BJ (cell line): Measurements from ENCODE around the gene C1GALT1. TPM values are rescaled to one million over a fixed set of nuclear protein-coding genes. Genes with fewer than 3 reads are reported as not detected.

Experiments used
- CTCF ChIA-PET: fragments of 350-600 bp; formaldehyde crosslinking; extraction: SDS; loops from one replicate; lab custom pipeline; 2021; ENCODE audit warnings: antibody characterized with exemption, inconsistent platforms; lab: Yijun Ruan, JAX
- POLR2A ChIA-PET: fragments of 300-600 bp; sonication (Branson Sonifier 250); formaldehyde crosslinking; extraction: SDS; loops from one replicate; lab custom pipeline; 2021; ENCODE audit warnings: antibody characterized with exemption; lab: Charles Lee
- DNase-seq: peaks from one replicate; pipeline ENCODE4 v3.0.0-alpha.2; 2011; ENCODE audit warnings: low read depth
- H3K27me3 ChIP-seq: 2 replicates; pipeline ENCODE4 v1.6.0; 2011; ENCODE audit warnings: low read length; ENCODE audit not compliant: control insufficient read depth, insufficient read depth
- H3K36me3 ChIP-seq: 2 replicates; pipeline ENCODE4 v1.5.1; 2011; ENCODE audit warnings: low read length; ENCODE audit not compliant: control insufficient read depth, insufficient read depth
- H3K4me3 ChIP-seq: 2 replicates; pipeline ENCODE4 v1.5.1; 2011; ENCODE audit warnings: low read depth, mild to moderate bottlenecking, control low read depth, low read length
- CTCF ChIP-seq: IDR thresholded peaks from 2 replicates; pipeline ENCODE4 v1.5.1; 2011; ENCODE audit warnings: low read depth, mild to moderate bottlenecking, control low read depth, inconsistent platforms, low read length, moderate library complexity; ENCODE audit not compliant: insufficient read depth
- polyA plus RNA-seq: library from polyadenylated mRNA; depleted of rRNA; stranded (reverse); fragments of >200 nt; gene quantifications from 2 replicates; pipeline ENCODE4 v1.2.3, GENCODE V29; 2011

C1GALT1 gene
- polyA plus RNA-seq, 1 experiment: 7.9 TPM

- no peaks in the 10 kb centered on the region for H3K36me3 ChIP-seq
- no peaks in the 10 kb centered on the region for H3K27me3 ChIP-seq
- no peak for DNase-seq
- no peak for TF ChIP-seq CTCF
- ChIA-PET POLR2A (no interaction called here), CTCF (no interaction called here)
- H3K4me3 ChIP-seq: no peak overlapping the region
Observed at GRCh38 chr7:7202375-7202720, 20.0 kb downstream of the C1GALT1 start.

DNA sequence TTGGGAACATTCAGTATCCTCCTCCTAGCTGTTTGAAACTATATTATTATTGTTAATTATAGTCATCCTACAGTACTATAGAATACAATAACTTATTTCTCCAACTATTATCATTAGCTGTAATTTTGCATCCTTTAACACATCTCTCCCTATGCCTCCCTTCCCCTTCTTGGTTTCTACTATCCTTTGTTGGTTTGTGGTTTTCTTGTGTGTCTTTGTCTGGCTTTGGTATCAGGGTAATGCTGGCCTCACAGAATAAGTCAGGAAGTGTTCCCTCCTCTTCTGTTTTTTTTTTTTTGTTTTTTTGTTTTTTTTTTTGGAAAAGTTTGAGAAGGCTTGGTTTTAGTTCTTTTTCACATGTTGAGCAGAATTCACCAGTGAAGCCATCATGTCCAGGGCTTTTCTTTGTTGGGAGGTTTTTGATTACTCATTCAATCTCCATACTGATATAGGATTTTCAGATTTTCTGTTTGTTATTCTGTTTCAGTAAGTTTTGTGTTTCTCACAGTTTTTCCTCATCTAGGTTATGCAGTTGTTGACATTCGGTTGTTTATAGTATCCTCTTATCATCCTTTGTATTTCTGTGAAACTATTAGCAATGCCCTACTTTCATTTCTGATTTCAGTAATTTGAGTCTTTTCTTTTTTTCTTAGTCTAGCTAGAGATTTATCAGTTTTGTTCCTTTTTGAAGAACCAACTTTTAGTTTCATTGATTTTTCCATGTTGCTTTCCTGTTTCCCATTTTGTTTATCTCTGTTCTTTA lies 21.6 kb downstream of the C1GALT1 start:
- POLR2A ChIA-PET: no interaction called here
- H3K36me3 ChIP-seq: no peaks in the 10 kb centered on the region
- CTCF ChIA-PET: no interaction called here

DNA sequence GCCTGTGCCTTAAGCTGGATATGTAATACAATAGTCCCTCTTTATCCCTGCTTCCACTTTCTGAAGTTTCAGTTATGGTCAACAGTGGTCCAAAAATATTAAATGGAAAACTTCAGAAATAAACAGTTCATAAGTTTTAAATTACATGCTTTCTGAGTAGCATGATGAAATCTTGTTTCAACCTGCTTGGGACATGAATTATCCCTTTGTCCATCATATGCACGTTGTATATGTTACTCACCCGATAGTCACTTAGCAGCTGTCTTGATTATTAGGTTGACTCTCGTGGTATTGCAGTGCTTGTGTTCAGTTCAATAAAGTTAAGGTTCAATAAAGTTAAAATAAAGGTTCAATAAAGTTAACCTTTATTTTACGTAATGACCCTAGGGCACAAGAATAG lies 25.5 kb downstream of the C1GALT1 start:
- H3K36me3 ChIP-seq: no peaks in the 10 kb centered on the region
- ChIA-PET POLR2A (no interaction called here), CTCF (no interaction called here)
- no peak for TF ChIP-seq CTCF
- H3K27me3 ChIP-seq: no peaks in the 10 kb centered on the region
- H3K4me3 ChIP-seq: no peak overlapping the region
- DNase-seq: no peak

More for the DNA sequence above, 21.6 kb downstream of the C1GALT1 start:
- no peak for TF ChIP-seq CTCF
- Histone ChIP-seq H3K4me3 (no peak overlapping the region), H3K27me3 (no peaks in the 10 kb centered on the region)
- DNase-seq: no peak

- H3K27me3 ChIP-seq: no peaks in the 10 kb centered on the region
- ChIA-PET CTCF (no interaction called here), POLR2A (no interaction called here)
- TF ChIP-seq CTCF: no peak
- DNase-seq: no peak
- H3K36me3 ChIP-seq: no peaks in the 10 kb centered on the region
- no peak overlapping the region for H3K4me3 ChIP-seq
Observed at GRCh38 chr7:7208520-7208919, 26.2 kb downstream of the C1GALT1 start.

- POLR2A ChIA-PET: no interaction called here
- Histone ChIP-seq H3K4me3 (no peak overlapping the region), H3K36me3 (no peaks in the 10 kb centered on the region), H3K27me3 (no peaks in the 10 kb centered on the region)
- no peak for DNase-seq
- CTCF ChIA-PET: no interaction called here
- TF ChIP-seq CTCF: no peak
Observed at GRCh38 chr7:7209412-7210050, 27.2 kb downstream of the C1GALT1 start.
